ENCODE results near the gene TEKT2. TPM values are rescaled to one million over a fixed set of nuclear protein-coding genes. Genes with fewer than 3 reads are reported as not detected.

TEKT2 gene
- total RNA-seq, 1 experiment from 2014 or later = not detected

DNA sequence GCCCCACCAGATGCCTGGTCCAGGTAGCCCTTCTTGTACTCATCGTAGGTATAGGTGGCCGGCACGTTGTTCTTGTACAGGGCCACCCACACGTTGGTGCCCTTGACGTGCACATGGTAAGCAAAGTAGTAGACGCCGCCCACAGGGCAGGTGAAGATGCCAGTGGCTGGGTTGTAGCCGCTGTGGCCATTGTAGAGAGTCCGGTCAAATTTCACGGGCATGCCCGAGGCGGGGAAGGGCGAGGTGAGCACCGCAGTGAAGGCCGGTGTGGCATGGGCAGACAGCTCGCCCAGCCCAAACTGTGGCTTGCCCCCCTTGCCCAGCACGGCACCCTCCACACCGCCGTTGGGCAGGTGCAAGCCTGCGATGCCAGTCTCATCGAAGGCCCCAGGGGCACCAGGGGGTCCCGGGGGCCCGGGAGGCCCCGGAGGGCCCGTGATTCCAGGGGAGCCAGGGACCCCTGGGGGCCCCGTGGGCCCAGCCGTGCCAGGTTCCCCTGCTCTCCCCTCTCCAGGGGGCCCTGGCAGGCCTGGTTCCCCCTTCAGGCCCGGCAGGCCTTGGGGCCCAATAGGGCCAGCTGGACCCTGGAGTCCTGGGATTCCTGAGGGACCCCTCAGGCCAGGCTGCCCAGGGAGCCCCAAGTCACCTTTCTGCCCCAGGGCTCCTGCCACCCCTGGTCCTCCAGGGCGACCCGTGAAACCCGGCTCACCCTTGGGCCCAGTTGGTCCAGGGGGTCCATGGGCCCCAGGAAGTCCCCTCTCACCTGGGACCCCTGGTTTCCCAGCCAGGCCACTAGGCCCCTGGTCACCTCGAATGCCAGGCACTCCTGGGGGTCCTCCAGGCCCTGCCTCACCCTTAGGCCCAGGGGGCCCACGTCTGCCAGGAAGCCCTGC is 14.0 kb downstream of the TEKT2 start:
- TF ChIP-seq, protein P1, sequence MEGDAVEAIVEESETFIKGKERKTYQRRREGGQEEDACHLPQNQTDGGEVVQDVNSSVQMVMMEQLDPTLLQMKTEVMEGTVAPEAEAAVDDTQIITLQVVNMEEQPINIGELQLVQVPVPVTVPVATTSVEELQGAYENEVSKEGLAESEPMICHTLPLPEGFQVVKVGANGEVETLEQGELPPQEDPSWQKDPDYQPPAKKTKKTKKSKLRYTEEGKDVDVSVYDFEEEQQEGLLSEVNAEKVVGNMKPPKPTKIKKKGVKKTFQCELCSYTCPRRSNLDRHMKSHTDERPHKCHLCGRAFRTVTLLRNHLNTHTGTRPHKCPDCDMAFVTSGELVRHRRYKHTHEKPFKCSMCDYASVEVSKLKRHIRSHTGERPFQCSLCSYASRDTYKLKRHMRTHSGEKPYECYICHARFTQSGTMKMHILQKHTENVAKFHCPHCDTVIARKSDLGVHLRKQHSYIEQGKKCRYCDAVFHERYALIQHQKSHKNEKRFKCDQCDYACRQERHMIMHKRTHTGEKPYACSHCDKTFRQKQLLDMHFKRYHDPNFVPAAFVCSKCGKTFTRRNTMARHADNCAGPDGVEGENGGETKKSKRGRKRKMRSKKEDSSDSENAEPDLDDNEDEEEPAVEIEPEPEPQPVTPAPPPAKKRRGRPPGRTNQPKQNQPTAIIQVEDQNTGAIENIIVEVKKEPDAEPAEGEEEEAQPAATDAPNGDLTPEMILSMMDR (IDR thresholded peaks at IDR 0.05; ENCODE audit: unreplicated experiment) = no peak
- Mint-ChIP-seq H3K27me3 (ENCODE audit: insufficient read depth, unreplicated experiment) (no peaks in the 10 kb centered on the region), H3K9me3 (ENCODE audit: unreplicated experiment) (no peaks in the 10 kb centered on the region), H3K36me3 (ENCODE audit: insufficient read depth, unreplicated experiment) (peaks cover 6% of the 10 kb centered on the region), H3K27ac (ENCODE audit: low read depth, unreplicated experiment) (peak overlapping the region; percentile 63), H3K4me3 (ENCODE audit: unreplicated experiment) (no peak overlapping the region), H3K4me1 (ENCODE audit: insufficient read depth, unreplicated experiment) (no peaks in the 10 kb centered on the region)
- BruUV-seq (replicated peaks) = no TSS peak
- intact Hi-C loops (cut with micrococcal nuclease) = loop anchor here (2.0 kb wide), 1 partner anchor 37 kb away; no protein-coding TSS in a partner anchor
- DNase-seq (ENCODE audit: unreplicated experiment) = no peak
- CTCF ChIA-PET = interaction anchor here (0.5 to 1.5 kb wide), 6 partner anchors 36 to 122 kb away, joined by 3 to 5 read pairs (median 4); no protein-coding TSS in a partner anchor
- POLR2A ChIA-PET = no interaction called here

DNA sequence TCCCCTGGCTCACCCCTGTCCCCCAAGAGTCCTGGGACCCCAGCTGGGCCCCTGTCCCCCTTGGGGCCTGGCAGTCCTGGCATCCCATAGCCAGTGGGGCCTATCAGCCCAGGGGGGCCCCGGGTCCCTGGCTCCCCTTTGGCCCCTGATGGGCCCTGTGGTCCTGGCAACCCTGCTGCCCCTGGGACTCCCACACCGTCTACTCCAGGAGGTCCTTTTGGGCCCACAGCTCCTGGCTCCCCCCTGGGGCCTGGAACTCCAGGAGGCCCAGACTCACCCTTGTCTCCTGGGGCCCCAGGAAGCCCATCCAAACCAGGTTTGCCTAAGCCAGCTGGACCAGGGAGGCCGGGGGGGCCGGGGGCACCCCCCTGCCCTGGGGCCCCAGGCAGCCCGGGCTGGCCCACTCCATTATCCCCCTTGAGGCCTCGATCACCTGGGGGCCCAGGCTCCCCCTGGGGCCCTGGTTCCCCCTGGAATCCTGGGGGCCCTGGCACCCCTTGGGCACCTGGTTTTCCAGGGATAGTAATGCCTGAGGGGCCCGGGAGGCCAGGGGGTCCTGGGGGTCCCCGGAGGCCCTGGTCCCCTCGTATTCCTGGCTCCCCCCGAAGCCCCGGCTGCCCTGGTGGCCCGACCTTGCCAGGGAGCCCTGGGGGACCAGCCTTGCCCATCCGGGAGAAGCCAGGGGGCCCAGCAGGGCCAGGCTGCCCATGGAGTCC is 14.9 kb downstream of the TEKT2 start:
- intact Hi-C loops (cut with micrococcal nuclease) = loop anchor here (1.0 to 2.0 kb wide), 5 partner anchors 36 to 321 kb away; partner anchors contain the start of gene TRAPPC3
- Mint-ChIP-seq H3K4me1 (ENCODE audit: insufficient read depth, unreplicated experiment) (no peaks in the 10 kb centered on the region), H3K27ac (ENCODE audit: low read depth, unreplicated experiment) (no peak overlapping the region), H3K4me3 (ENCODE audit: unreplicated experiment) (no peak overlapping the region), H3K9me3 (ENCODE audit: unreplicated experiment) (no peaks in the 10 kb centered on the region), H3K27me3 (ENCODE audit: insufficient read depth, unreplicated experiment) (no peaks in the 10 kb centered on the region), H3K36me3 (ENCODE audit: insufficient read depth, unreplicated experiment) (no peaks in the 10 kb centered on the region)
- TF ChIP-seq, protein P1 (IDR thresholded peaks at IDR 0.05; ENCODE audit: unreplicated experiment) = no peak
- DNase-seq (ENCODE audit: unreplicated experiment) = no peak
- BruUV-seq (replicated peaks) = no TSS peak
- POLR2A ChIA-PET = no interaction called here
- CTCF ChIA-PET = interaction anchor here (0.5 to 0.9 kb wide), 4 partner anchors 35 to 118 kb away, joined by 3 to 4 read pairs (median 4); no protein-coding TSS in a partner anchor

DNA sequence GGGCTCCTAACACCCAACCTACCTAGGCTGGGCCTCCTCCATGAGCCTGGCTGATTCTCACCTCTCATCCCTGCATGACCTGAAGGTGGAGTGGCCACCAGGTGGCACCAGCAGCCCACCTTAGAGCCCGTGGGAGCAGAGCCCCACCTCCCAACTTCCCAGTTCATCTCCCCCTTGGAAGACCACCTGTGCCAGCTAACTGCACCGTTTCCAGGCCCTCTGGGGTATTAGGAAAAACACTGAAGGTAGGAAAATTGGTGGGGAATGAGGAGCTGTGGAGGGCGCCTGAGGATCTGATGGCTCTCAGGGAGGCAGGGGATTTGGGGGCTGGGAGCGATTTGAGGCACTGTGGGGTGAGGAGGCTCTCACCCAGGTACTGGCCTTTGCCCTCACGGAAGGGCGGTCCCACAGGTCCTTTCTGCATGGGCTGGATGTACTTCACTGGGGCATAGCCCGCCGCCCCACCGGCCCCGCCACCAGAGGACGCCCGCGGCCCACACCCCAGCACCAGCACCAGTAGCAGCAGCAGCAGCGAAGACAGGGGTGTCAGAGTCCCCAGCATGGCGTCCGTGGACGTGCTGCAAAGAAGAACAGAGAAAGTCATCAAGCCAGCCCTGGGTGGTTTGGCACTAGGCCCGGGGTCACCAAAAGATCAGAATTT is 15.9 kb downstream of the TEKT2 start:
- peak; percentile 77 for DNase-seq (ENCODE audit: unreplicated experiment)
- CTCF ChIA-PET = interaction anchor here (0.6 to 3.3 kb wide), 14 partner anchors 9 to 187 kb away, joined by 3 to 16 read pairs (median 4); no protein-coding TSS in a partner anchor
- intact Hi-C loops (cut with micrococcal nuclease) = loop anchor here (1.0 to 2.0 kb wide), 5 partner anchors 35 to 320 kb away; partner anchors contain the start of gene TRAPPC3
- POLR2A ChIA-PET = interaction anchor here (0.7 to 0.9 kb wide), 2 partner anchors 61 to 529 kb away, joined by 3 read pairs; no protein-coding TSS in a partner anchor
- no peaks in the 10 kb centered on the region for H3K4me1 Mint-ChIP-seq (ENCODE audit: insufficient read depth, unreplicated experiment)
- TF ChIP-seq, protein P1 (IDR thresholded peaks at IDR 0.05; ENCODE audit: unreplicated experiment) = peak; percentile 77
- no peaks in the 10 kb centered on the region for H3K27me3 Mint-ChIP-seq (ENCODE audit: insufficient read depth, unreplicated experiment)
- no peak overlapping the region for H3K27ac Mint-ChIP-seq (ENCODE audit: low read depth, unreplicated experiment)
- H3K9me3 Mint-ChIP-seq (ENCODE audit: unreplicated experiment) = no peaks in the 10 kb centered on the region
- BruUV-seq (replicated peaks) = no TSS peak
- no peaks in the 10 kb centered on the region for H3K36me3 Mint-ChIP-seq (ENCODE audit: insufficient read depth, unreplicated experiment)
- no peak overlapping the region for H3K4me3 Mint-ChIP-seq (ENCODE audit: unreplicated experiment)
